ENCODE measurements around the gene DNA2. TPM values are rescaled to one million over a fixed set of nuclear protein-coding genes. Genes with fewer than 3 reads are reported as not detected.
"Not testable (repeated sequence)": the region's sequence is repeated elsewhere in the genome, so short reads cannot be mapped to it uniquely, and the experiment has no call there.

The DNA2 gene
- polyA plus RNA-seq, 3 donors from 2014 or later: 0.21 to 0.94 TPM; not detected in 1

DNA sequence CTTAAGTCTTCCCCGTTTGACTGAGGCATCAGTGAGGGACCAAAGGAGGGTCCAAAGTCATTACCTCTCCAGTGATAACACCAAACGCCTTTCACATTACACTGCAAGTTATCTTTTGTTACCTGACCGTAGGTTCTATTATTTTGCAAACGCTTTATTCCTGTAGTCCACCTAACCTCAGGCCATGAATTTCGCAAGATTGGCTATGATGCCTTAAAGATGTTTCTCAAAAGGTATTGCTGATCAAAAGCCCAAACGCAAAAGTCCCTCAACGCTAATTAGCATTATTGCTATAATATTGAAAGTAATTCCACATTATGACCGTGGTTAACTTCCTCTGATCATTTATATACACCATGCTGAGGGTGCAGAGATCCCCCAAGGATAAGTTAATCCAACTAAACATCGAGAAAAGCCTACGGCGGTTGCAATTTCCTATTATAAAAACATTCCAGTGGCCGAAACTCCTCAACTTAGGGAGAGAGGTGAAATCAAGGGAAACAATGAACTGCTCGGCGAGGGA, 649 bp downstream of the DNA2 start:
- no peaks in the 10 kb centered on the region for H3K9me3 Mint-ChIP-seq
- peak overlapping the region in 3 of 6 donors; percentile 46 to 78 (median 65) for H3K27ac Mint-ChIP-seq
- peak overlapping the region; percentile 94 to 99 (median 97) for H3K4me3 Mint-ChIP-seq
- H3K27me3 Mint-ChIP-seq (ENCODE audit: low read depth in 3 of 3): peaks cover 2 to 4% (median 3%) of the 10 kb centered on the region in 3 donors
- H3K36me3 Mint-ChIP-seq: peaks cover 0 to 5% (median 0%) of the 10 kb centered on the region in 3 donors
- no peak for DNase-seq
- H3K4me1 Mint-ChIP-seq: peaks cover 13 to 29% of the 10 kb centered on the region in 2 donors

DNA sequence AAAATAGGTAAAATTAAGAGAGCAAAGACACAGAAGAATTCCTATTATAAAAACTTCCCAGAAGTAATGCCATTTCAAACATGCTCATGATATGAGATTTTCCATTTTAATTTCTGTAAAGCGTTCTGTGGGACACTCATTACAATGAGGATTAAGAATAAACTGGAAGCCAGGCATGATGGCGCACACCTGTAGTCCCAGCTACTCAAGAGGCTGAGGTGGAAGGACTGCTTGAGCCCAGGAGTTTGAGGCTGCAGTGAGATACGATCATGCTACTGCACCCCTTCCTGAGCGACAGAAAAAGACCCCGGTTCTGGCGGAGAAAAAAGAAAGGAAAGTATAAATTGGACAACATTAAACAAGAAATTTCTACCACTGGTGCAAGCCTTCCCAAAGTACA, 1.5 kb downstream of the DNA2 start:
- no peak overlapping the region for H3K27ac Mint-ChIP-seq

DNA sequence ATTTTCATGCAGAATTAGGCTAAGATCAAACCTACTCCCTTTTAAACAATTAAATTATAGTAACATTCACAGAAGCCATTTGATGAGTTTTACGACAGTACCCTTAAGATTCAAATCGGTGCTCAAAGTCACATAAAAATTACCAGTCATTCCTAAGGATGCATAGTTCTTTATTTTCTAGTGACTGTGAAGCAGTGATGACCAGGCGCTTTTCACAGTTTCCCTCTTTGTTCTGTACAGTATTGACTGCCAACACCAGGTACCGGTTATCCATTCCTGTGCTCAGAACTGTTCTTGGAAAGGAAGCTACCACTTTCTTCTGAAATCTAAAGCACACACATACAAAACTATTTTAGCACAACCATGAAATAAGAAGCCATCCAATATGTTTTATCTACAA, 1.9 kb downstream of the DNA2 start:
- H3K9me3 Mint-ChIP-seq: no peaks in the 10 kb centered on the region
- DNase-seq: no peak
- H3K27me3 Mint-ChIP-seq (ENCODE audit: low read depth in 3 of 3): peaks cover 2 to 4% (median 3%) of the 10 kb centered on the region in 3 donors
- peaks cover 0 to 5% (median 3%) of the 10 kb centered on the region in 3 donors for H3K36me3 Mint-ChIP-seq
- H3K27ac Mint-ChIP-seq: no peak overlapping the region
- H3K4me3 Mint-ChIP-seq: peak overlapping the region in 2 of 5 donors; percentile 40 to 96
- peaks cover 13 to 29% of the 10 kb centered on the region in 2 donors for H3K4me1 Mint-ChIP-seq

More for the DNA sequence above, 1.5 kb downstream of the DNA2 start:
- peaks cover 13 to 29% of the 10 kb centered on the region in 2 donors for H3K4me1 Mint-ChIP-seq
- H3K9me3 Mint-ChIP-seq: no peaks in the 10 kb centered on the region
- H3K27me3 Mint-ChIP-seq (ENCODE audit: low read depth in 3 of 3): peaks cover 2 to 4% (median 3%) of the 10 kb centered on the region in 3 donors
- peak overlapping the region; percentile 14 to 99 (median 96) for H3K4me3 Mint-ChIP-seq
- peaks cover 0 to 5% (median under 1%) of the 10 kb centered on the region in 3 donors for H3K36me3 Mint-ChIP-seq
- no peak for DNase-seq

DNA sequence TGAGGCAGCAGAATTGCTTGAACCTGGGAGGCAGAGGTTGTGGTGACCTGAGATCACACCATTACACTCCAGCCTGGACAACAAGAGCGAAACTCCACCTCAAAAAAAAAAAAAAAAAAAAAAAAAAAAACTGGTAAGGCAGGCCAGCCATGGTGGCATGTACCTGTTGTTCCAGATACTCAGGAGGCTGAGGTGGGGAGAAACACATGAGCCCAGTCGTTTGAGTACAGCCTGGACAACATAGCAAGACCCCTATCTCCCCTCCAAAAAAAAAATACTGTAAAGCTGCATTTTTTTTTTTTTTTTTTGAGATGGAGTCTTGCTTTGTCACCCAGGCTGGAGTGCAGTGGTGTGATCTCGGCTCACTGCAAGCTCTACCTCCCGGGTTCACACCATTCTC, 7.0 kb downstream of the DNA2 start:
- not testable (repeated sequence) for H3K27me3 Mint-ChIP-seq (ENCODE audit: low read depth in 3 of 3); H3K27ac Mint-ChIP-seq; H3K4me3 Mint-ChIP-seq; DNase-seq; H3K36me3 Mint-ChIP-seq; H3K4me1 Mint-ChIP-seq; H3K9me3 Mint-ChIP-seq

DNA sequence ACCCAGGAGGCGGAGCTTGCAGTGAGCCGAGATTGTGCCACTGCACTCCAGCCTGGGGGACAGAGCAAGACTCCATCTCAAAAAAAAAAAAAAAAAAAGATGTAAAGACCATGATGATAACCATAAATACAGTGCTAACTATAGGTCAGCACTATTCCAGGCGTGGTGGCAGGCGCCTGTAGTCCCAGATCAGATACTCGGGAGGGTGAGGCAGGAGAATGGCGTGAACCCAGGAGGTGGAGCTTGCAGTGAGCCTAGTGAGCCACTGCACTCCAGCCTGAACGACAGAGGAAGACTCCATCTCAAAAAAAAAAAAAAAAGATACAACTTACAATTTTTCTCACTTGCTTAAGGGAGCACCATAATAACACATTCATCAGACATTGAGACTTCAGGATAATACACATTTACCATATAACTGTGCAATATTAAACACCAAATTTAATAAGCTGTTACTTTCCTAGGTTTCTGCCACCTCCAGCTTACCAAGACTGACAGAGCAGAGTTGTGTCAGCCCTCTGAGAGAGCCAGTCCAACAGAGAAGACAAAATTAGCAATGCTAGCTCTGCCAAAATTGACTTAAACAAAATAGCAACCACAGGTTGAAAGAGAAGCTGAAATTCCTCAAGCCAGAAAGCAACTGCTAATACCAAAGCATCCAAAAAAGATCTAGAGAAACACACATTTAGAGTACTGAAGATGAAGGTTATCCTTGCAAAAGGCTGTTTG, 8.2 kb downstream of the DNA2 start:
- no peaks in the 10 kb centered on the region for H3K9me3 Mint-ChIP-seq
- no peaks in the 10 kb centered on the region for H3K4me1 Mint-ChIP-seq
- H3K36me3 Mint-ChIP-seq: peaks cover 4 to 8% (median 8%) of the 10 kb centered on the region in 3 donors
- H3K27me3 Mint-ChIP-seq (ENCODE audit: low read depth in 3 of 3): no peaks in the 10 kb centered on the region
- no peak overlapping the region for H3K4me3 Mint-ChIP-seq
- no peak for DNase-seq
- H3K27ac Mint-ChIP-seq: no peak overlapping the region

DNA sequence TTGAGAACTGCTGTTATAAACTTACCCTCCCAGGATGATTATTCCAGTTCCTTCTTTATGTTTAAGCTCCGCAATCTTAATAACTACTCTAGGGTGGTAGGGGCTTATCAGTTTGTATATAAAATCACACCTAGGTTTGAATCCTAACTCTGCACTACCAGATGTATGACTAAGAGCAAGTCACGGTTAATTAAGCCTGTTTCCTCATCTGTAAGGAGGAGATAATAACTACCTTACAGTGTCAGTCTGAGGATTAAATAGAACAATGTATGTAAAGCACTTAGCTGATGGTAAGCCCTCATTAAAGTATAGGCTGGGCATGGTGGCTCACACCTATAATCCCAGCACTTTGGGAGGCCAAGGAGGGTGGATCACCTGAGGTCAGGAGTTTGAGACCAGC, 9.2 kb downstream of the DNA2 start:
- Mint-ChIP-seq H3K36me3 (peaks cover 4 to 8% (median 6%) of the 10 kb centered on the region in 3 donors), H3K4me3 (no peak overlapping the region)

DNA sequence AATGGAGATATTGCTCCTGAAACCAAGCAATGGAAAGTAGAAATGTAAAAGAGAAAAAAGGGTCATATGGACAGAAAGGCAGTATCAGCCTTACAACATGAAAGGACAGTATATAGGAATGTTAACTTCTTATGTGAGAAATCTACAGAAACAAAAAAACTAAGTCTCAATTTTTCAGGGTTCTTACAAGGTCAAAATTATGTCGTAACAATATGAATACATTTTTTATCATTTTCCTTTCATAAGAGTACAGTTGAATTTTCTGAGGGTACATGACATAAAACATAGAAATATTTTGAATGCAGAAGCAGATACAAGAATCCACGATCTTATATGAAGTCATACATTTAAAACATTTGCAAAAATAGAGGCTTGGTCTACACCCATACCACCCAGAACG, 10.7 kb downstream of the DNA2 start:
- DNase-seq: no peak
- Mint-ChIP-seq H3K4me3 (no peak overlapping the region), H3K36me3 (peaks cover 4 to 11% (median 9%) of the 10 kb centered on the region in 3 donors), H3K27me3 (ENCODE audit: low read depth in 3 of 3) (peaks cover 0 to 2% (median 0%) of the 10 kb centered on the region in 3 donors), H3K27ac (no peak overlapping the region), H3K9me3 (no peaks in the 10 kb centered on the region), H3K4me1 (no peaks in the 10 kb centered on the region)

More for the DNA sequence above, 9.2 kb downstream of the DNA2 start:
- no peaks in the 10 kb centered on the region for H3K4me1 Mint-ChIP-seq
- no peak for DNase-seq
- peaks cover 0 to 2% (median 0%) of the 10 kb centered on the region in 3 donors for H3K27me3 Mint-ChIP-seq (ENCODE audit: low read depth in 3 of 3)
- no peaks in the 10 kb centered on the region for H3K9me3 Mint-ChIP-seq
- H3K27ac Mint-ChIP-seq: no peak overlapping the region

DNA sequence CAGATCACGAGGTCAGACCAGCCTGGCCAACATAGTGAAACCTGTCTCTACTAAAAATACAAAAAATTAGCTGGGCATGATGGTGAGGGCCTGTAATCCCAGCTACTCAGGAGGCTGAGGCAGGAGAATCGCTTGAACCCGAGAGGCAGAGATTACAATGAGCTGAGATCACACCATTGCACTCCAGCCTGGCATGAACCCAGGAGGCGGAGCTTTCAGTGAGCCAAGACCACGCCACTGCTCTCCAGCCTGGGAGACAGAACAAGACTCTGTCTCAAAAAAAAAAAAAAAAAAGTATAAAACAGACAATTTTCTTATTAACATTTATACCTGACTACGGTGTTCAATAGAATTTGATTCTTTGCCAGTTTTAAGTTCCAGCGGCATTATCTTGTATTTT, 22.1 kb downstream of the DNA2 start:
- H3K27me3 Mint-ChIP-seq (ENCODE audit: low read depth in 3 of 3); H3K4me3 Mint-ChIP-seq; H3K27ac Mint-ChIP-seq: not testable (repeated sequence)

DNA sequence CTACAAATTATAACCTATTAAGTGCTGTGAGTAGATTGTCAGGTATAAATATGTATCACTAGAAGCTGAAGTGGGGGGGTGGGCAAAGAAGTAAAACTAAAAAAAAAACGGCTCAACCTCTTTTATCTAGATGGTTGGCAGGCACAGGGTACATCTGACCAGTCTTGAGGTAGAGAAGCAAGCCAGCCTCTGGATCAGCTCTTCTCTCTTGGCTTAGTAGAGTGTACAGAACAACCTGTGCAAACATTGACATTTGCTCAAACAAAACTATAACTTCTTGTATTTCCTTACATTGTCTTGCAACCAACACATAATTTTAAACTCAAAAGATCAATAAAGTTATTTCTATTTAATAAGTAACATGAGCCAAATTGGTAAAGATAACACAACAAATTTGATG, 25.6 kb downstream of the DNA2 start:
- no peak overlapping the region for H3K4me3 Mint-ChIP-seq
- H3K27me3 Mint-ChIP-seq (ENCODE audit: low read depth in 3 of 3): no peaks in the 10 kb centered on the region
- no peak for DNase-seq
- H3K27ac Mint-ChIP-seq: peak overlapping the region in 1 of 6 donors; percentile 44
- H3K9me3 Mint-ChIP-seq: no peaks in the 10 kb centered on the region
- peaks cover 0 to 18% (median 6%) of the 10 kb centered on the region in 3 donors for H3K36me3 Mint-ChIP-seq
- H3K4me1 Mint-ChIP-seq: no peaks in the 10 kb centered on the region

More for the DNA sequence above, 22.1 kb downstream of the DNA2 start:
- H3K36me3 Mint-ChIP-seq: peaks cover 4 to 18% (median 6%) of the 10 kb centered on the region in 3 donors
- not testable (repeated sequence) for H3K9me3 Mint-ChIP-seq, H3K4me1 Mint-ChIP-seq, DNase-seq

DNA sequence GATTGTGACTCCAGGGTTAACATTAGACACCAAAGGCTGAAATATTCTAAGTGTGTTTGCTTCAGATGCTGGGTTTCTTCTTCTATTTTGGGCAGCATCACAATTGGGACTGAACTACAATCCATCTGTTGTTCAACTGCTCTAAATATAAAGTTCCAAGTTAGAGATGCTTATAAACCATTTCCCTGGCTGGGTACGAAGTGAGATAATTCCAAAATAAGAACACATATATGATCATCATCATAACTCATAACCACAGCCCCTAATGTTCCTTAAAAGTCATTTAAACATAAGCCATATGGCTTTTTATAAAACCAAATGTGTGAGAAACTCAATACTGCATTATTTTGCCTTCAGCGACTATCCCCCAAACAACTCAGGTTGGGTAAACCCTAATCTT, 28.8 kb downstream of the DNA2 start:
- no peak for DNase-seq
- Mint-ChIP-seq H3K27me3 (ENCODE audit: low read depth in 3 of 3) (no peaks in the 10 kb centered on the region), H3K27ac (no peak overlapping the region), H3K36me3 (peaks cover 0 to 13% (median 6%) of the 10 kb centered on the region in 3 donors), H3K9me3 (no peaks in the 10 kb centered on the region), H3K4me1 (no peaks in the 10 kb centered on the region), H3K4me3 (no peak overlapping the region)

DNA sequence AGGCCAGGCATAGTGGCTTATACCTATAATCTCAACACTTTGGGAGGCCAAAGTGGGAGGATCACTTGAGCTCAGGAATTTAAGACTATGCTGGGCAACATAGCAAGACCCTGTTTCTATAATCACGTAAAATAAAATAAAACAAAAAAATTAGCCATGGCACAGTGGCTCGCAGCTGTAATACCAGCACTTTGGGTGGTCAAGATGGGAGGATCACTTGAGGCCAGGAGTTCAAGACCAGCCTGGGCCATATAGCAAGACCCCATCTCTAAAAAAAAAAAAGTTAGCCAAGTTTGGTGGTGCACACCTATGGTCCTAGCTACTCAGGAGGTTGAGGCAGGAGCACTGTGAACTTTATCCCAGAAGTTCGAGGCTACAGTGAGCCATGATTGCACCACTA, 30.9 kb downstream of the DNA2 start:
- H3K36me3 Mint-ChIP-seq: peaks cover 3 to 7% (median 5%) of the 10 kb centered on the region in 3 donors
- H3K4me1 Mint-ChIP-seq: no peaks in the 10 kb centered on the region
- no peaks in the 10 kb centered on the region for H3K27me3 Mint-ChIP-seq (ENCODE audit: low read depth in 3 of 3)
- H3K4me3 Mint-ChIP-seq: no peak overlapping the region
- no peaks in the 10 kb centered on the region for H3K9me3 Mint-ChIP-seq
- H3K27ac Mint-ChIP-seq: no peak overlapping the region
- DNase-seq: no peak

DNA sequence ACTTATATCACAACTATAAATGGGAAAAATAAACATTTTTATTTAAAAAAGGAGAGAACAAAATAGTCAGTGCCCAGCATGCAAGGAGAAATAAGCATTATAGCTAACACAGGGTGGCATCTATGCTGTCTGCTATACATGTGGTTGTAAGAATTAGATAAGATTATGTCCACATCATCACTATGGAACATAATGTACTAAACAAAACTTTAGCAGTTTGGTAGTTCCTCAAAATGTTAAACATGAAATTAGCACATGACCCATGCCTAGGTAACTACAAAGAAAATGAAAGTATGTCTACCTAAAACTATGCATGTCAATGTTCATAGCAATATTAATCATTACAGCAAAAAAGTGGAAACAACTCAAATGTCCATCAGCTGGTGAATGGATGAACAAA, 36.0 kb downstream of the DNA2 start:
- Mint-ChIP-seq H3K27me3 (ENCODE audit: low read depth in 3 of 3) (no peaks in the 10 kb centered on the region), H3K9me3 (no peaks in the 10 kb centered on the region), H3K36me3 (peaks cover 3 to 5% (median 3%) of the 10 kb centered on the region in 3 donors), H3K4me1 (no peaks in the 10 kb centered on the region), H3K27ac (no peak overlapping the region), H3K4me3 (no peak overlapping the region)
- no peak for DNase-seq

DNA sequence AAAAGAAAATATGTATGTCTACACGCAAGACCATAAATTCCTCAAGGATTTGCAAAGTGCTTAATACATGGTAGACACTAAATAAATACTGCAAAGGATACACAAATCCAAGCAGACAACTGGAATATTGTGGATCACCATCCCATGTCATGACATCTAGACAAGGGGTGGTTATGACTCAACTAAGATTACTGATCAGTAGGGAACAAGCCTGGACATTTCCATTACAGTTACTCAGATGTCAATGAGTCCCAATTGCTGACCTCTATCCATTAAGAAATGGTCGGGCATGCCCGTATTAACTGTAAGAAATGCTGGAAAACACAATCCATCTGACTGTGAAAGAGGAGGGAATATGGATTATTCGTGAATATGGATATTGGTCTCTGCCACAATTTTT, 37.1 kb downstream of the DNA2 start:
- DNase-seq: no peak
- H3K4me1 Mint-ChIP-seq: no peaks in the 10 kb centered on the region
- H3K9me3 Mint-ChIP-seq: no peaks in the 10 kb centered on the region
- H3K27ac Mint-ChIP-seq: no peak overlapping the region
- H3K4me3 Mint-ChIP-seq: no peak overlapping the region
- peaks cover 3 to 8% (median 8%) of the 10 kb centered on the region in 3 donors for H3K36me3 Mint-ChIP-seq
- H3K27me3 Mint-ChIP-seq (ENCODE audit: low read depth in 3 of 3): no peaks in the 10 kb centered on the region

DNA sequence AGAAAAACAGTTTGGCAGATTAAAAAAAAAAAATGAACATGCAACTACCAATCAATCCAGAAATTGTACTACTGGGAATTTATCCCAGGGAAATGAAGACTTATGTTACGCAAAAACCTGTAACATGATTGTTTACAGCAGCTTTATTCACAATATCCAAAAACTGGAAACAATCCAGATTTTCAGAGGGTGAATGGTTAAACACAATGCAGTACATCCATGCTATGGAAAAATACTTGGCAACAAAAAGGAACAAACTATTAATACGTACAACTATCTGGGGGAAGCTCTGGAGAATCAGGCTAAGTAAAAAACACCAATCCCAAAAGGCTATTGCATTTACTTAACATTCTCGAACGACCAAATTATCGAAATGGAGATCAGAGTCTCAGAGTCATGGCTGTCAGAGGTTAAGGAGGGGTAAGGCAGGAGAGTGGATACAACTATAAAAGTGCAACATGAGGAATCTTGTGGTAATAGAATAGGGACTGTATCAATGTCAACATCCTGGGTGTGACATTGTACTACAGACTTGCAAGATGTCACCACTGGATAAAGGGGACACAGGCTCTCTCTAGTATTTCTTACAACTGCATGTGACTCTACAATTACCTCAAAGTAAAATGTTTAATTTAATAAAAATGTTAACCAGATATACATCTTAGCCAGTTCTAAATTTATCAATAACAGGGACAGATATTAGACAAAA, 43.2 kb downstream of the DNA2 start:
- Mint-ChIP-seq H3K9me3 (no peaks in the 10 kb centered on the region), H3K4me1 (peaks cover 4 to 6% of the 10 kb centered on the region in 2 donors), H3K36me3 (peaks cover 3 to 14% (median 5%) of the 10 kb centered on the region in 3 donors), H3K27ac (no peak overlapping the region), H3K27me3 (ENCODE audit: low read depth in 3 of 3) (peaks cover 0 to 3% (median 1%) of the 10 kb centered on the region in 3 donors), H3K4me3 (no peak overlapping the region)
- no peak for DNase-seq
